ENCODE measurements around the gene DPP7.
"Not testable (repeated sequence)": the region's sequence is repeated elsewhere in the genome, so short reads cannot be mapped to it uniquely, and the experiment has no call there.

The DPP7 gene

DNA sequence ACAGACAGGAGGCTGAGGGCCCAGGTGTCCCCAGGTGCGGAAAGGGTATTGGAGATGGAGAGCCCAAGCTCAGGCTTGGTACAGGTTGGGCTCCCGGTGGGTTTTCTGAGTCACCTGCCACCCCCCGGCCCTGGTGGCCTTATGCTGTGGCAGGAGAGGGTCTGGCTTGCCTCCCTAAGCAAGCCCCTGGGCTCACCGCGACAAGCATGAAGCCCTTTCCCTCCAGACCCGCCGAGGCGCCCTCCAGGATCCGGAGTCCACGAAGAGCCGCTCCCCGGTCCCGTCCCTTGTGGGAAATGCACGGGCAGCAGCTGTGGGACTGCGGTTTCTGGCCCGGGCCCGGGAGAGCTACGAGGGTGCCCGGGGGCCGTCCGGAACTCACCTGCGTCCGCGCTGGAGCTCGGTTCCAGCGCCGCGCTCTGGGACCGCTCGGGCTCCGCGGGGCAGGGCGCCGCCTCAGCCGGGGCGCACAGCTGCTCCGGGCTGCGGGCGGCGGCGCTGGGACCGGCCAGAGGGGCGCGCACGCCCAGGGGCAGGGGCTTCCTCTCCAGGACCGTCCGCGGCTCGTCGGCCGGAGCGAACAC lies 44.9 kb downstream of the DPP7 start:
- no peak for DNase-seq

DNA sequence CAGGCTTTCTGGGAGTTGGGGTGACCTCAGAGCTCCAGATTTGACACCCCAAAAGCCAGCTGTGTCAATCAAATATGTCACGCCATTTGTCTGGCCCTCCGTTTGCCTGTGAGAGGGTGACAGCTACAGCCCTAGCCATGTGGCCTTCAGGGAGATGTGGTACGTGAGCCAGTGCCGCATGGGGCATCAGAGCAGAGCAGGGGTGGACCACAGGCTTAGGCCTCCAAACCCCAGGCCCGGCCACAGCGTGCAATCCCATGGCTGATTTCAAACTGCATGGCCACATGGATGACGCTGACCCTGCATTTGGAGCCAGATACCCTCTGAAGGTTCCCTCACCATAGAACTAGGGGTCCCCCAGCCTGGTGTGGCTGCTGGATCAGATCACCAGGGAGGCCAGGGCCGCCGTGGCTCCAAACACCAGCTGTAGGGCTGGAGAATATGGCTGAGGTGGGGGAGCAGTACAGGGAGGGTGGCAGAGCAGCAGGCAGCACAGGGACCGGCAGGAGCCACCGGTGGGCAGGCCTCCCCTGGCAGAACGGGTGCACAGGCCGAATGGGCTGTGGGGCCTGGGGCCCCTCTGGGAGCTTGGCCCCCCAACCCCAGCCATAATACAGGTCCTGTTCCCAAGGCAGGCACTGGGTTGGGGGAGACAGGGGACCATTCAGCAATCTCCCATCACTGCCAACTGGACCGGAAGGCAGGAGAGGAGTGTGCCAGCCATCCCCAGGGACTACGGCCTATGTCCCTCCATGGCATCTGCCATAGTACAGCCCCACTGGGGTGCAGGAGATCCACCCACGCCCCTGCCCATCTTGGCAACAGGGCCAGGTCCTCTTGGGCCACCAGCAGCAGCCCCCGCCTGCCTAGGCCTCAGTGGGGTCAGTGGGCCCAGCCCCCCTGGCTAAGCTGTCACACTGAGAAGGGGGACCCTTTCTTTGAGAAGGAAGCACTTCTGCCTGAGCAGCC lies 45.7 kb downstream of the DPP7 start:
- DNase-seq, result no peak

DNA sequence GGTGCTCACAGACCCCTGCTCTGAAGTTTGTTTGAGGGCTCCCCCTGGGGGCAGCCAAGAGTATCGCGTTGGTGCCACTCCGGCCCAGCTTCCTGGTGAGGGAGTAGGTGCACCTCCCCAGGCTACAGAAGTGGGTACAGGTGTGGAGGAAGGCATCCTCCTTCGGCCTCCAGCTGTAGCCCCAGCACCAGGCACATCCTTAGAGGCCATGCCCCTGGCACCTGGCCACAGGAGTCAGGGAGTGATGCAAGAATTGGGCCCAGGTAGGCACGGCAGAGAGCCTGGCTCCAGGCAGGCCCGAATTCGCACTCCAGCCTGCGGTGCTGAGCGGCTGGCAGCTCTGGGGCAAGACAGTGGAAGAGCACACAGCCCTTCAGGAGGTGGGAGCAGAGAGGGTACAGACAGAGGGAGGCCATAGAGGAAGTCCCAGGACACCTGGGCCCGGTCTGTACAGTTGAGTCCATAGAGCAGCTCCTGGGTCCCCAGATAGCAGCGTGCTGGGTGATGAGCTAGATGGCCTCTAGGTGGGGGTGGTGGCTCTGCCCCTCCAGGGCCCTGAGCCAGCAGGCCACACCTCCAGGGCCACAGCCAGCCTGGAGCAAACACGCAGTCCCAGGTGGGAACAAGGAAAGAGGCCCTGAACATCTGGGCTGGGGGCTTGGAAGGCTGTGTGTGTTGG lies 46.5 kb downstream of the DPP7 start:
- peak; percentile 75 for DNase-seq

DNA sequence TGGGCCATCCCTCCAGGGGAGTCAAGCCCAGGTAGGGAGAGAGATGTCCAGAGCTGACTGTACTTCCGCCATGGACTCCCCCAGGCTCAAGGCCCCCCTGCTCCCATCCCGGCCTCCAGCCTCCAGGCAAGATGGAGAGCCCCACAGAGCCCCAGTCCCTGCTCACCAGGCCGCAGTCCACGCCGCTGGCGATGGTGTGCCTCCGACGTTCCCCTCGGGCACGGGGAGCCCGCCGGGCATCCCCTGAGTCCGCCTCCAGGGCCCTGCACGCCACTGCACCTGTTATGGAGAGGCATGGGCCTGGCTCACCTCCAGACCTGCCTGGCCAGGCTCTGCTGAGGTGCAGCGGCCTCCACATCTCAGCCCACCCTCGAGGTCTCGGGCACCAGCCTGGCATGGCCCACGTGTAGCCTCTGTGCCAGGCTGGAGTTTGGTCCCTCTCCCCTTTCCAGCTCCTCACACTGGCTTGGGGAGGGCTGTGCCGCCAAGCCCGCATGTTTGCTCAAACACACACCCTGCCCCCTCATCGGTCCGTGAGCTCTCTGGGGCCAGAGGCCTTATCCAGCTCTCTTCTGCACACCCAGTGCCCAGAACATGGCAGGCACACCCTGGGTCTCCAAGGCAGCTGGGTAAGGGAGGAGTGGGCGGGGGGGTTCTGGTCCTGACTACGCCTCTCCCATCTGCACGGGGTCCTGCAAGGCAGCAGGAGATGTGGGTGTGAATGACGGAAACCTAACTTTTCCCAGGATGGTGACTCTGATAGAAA lies 48.3 kb downstream of the DPP7 start:
- no peak for DNase-seq

DNA sequence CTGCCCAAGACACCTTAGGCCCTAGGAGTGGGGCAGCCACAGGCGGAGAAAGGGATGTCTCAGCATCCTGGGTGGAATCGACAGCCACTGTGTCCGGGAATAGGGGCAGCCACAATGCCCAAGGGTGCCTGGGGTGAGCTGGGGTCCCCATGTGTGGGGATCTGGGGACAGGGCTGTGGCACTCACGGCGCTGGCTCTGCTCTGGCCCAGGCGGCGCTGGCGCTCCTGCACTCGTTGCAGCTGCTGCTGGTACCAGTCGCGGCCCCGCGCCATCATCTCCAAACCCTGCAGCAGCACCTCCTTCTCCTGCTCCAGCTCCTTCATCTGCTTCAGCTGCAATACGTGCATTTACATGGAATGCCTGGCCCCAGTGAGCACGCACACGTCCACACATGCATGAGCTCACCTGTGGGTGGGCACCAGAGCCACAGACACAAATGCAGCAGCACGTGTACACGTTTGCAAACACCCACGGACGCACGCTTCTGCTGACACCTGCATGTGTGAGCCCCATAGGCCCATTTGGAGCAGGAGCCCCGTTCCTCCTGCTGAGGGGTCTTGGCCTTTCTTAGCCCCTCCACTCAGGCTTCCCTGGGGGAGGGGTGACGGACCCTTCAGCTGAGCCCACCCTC lies 49.1 kb downstream of the DPP7 start:
- DNase-seq, result no peak

DNA sequence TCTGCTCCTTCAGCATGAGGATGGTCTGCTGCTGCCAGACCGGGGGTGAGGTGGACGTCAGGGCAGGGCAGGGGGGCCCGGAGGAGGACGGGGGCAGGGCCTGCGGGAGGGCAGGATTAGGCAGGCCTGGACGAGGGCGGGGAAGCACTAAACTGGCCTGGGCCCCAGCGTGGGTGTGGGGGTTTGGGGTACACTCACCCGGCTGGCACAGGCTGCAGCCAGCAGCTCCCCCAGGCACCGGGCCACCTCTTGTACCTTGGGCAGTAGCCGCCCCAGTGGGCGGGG lies 49.7 kb downstream of the DPP7 start:
- no peak for DNase-seq

DNA sequence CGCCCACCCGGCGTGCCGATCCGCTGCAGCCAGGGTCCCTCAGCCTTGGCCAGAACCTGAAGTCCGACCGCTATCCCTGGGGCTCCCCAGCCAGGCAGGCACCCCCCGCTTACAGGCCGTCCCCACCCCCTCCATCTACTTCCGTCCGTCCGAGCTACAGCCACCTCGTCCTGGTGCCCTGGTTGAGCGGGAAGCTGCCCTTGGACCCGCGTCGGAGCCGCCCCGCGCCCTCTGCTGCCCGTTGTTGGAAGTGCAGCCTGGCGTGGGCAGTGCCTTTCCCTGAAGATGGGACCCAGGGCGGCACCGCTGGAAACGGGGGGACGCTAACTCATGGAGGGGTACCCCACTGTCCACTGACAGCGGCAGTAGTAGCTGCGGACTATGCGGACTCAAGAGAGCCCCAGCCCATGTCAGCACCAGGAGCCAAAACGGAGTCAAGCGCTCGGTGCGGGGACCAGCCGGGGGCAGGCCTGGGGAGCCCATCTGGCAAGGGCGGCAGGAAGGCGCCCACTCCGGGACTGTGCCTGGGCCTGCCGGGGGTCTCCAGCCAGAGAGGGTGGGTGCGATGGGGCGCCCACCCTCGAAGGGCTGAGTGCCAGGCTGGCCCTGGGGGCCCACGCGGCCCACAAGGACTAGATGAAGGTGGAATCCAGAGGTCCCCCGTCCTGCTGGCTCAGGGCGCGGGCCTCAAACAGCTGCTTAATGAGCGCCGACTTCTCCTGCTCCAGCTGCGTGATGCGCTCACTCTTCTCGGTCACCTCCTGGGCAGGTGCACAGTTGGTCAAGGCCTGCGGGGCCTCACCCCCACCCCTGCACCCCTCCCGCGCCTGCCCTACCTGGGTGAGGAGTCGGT lies 50.3 kb downstream of the DPP7 start:
- DNase-seq, result peak; percentile 41

DNA sequence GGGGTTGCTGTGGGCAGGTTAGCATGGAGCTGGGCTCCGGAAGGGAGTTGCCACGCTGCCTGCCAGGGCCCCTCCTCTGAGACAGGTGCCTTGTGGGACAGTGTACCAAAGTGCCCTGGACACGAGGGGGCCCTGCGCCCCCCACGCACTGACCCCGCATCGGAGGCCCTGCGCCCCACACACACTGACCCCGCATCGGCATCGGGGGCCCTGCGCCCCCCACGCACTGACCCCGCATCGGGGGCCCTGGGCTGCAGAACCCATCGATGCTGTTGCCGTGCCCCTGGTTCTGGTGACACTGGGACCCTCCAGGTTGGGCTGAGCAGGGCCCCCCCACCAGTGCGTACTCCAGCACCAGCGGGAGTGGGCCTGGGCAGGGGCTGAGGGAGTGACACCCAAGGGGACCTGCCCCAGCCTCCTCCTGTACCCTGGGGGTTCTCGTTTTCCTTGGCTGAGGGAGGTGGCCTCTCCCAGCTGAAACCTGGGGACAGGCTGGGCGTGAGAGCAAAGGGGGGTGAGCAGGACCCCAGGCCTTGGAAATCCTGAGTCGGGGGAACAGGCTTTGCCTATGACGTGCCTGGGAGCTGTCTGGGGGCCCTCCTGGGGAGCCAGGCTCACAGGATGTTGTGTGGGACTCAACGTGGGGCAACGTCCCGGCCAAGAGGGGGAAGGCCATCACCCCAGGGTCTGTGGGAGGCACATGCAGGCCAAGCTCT lies 51.1 kb downstream of the DPP7 start:
- no peak for DNase-seq

DNA sequence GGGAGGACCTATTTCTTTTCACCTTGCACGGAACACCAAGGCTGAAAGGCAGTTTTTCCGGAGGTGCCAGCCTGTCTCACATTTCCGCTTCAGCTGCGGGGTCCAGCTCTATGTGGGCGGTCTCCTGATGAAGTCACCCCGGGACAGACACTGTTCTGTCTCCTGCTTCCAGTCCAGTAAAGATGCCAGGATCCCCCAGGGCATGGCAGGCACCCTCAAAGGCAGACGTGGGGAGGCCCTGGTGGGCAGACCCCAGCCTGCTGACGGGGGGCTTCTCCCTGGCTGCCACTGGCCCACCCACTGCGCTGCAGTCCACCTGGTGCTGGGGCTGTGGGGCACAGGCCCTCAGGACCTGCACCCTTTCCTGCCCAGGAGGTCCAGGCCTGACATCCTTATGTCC lies 51.7 kb downstream of the DPP7 start:
- not testable (repeated sequence) for DNase-seq

DNA sequence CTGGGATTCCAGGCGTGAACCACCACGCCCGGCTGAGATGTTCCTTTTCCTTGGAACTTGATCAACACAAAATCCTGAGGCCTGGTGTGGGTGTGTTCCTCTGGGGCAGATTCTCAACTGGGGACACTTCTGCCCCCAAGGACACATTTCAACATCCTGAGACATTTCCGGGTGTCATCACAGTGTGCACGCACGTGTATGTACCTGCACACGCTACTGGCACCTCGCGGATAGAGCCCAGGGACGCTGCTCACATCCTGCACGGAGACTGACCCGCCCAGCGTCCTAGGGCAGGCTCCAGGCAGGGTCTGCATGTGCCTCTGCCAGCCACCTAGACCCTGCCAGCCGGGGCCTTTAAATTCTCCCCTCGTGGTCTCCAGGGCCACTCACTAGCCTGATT lies 52.1 kb downstream of the DPP7 start:
- no peak for DNase-seq
